ENCODE measurements around the gene PIGW. TPM values are rescaled to one million over a fixed set of nuclear protein-coding genes. Genes with fewer than 3 reads are reported as not detected.
A peak's percentile ranks its signal among the peaks of the same experiment; 100 is the strongest.

The PIGW gene
- total RNA-seq, 2 donors from 2014 or later = 9.0 to 22.2 TPM

DNA sequence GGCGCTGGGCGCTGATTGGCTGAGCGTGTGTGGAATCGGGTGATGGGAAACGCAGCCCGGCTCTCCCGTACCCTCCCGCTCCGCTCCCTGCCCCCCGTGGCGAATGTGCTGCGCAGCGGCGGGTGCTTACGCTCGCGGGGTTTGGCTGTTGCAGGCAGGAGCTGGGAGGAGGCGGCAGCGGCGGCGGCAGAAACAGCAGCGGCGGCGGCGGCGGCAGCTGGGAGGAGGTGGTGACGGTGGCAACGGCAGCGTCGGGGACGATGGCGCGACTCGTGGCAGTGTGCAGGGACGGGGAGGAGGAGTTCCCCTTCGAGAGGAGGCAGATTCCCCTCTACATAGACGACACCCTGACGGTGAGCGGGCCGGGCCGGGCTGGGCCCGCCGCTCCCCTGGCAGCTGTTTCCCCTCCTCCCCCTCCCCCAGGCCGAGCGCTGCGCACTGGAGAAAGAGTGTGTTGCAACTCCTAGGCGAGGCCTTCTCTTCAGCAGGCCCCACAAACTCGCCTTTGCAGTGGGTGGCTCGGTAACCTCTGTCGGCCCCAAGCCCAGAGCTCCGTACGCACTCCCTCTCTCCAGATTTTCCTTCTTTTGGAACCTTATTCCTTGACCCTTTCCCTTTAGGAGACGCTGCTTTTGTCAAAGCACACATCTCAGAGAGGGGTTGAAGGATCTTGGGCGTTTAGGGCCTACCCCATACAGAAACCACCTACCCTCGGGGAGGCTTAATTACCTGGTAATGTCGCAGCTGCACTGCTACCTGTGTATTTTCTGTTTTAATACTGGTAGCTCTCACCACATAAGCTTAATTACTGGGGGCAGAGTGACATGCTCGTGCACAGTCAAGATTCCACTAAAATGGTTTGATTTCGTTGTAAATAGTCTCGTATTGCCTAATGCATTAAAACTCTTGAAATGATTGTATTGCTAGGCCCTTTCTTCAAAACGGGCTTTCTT lies 11.0 kb downstream of the PIGW start:
- H3K4me1 Mint-ChIP-seq = peaks cover 8% of the 10 kb centered on the region
- H3K36me3 Mint-ChIP-seq (ENCODE audit: low read depth) = peaks cover 65% of the 10 kb centered on the region
- peak overlapping the region; percentile 96 for H3K4me3 Mint-ChIP-seq
- ATAC-seq (replicated peaks) = peak; percentile 75
- H3K27me3 Mint-ChIP-seq = no peaks in the 10 kb centered on the region
- H3K9me3 Mint-ChIP-seq = no peaks in the 10 kb centered on the region
- H3K27ac Mint-ChIP-seq = peak overlapping the region; percentile 99

- H3K4me3 Mint-ChIP-seq = peak overlapping the region; percentile 96
- no peak for ATAC-seq (replicated peaks)
- H3K9me3 Mint-ChIP-seq = no peaks in the 10 kb centered on the region
- H3K27ac Mint-ChIP-seq = peak overlapping the region; percentile 99
- no peaks in the 10 kb centered on the region for H3K27me3 Mint-ChIP-seq
- H3K36me3 Mint-ChIP-seq (ENCODE audit: low read depth) = peaks cover 64% of the 10 kb centered on the region
- peaks cover 12% of the 10 kb centered on the region for H3K4me1 Mint-ChIP-seq
Measured at GRCh38 chr17:36546418-36547093, 11.8 kb downstream of the PIGW start.

GRCh38 chr17:36547776-36548175 lies 13.0 kb downstream of the PIGW start:
- Mint-ChIP-seq H3K4me3 (peak overlapping the region; percentile 96), H3K9me3 (no peaks in the 10 kb centered on the region), H3K4me1 (peaks cover 16% of the 10 kb centered on the region), H3K27me3 (no peaks in the 10 kb centered on the region), H3K36me3 (ENCODE audit: low read depth) (peaks cover 70% of the 10 kb centered on the region), H3K27ac (peak overlapping the region; percentile 99)
- no peak for ATAC-seq (replicated peaks)

GRCh38 chr17:36550491-36551417 lies 16.0 kb downstream of the PIGW start:
- Mint-ChIP-seq H3K9me3 (no peaks in the 10 kb centered on the region), H3K36me3 (ENCODE audit: low read depth) (peaks cover 86% of the 10 kb centered on the region), H3K4me1 (peaks cover 25% of the 10 kb centered on the region), H3K27ac (peak overlapping the region; percentile 75), H3K4me3 (peak overlapping the region; percentile 58), H3K27me3 (no peaks in the 10 kb centered on the region)
- ATAC-seq (replicated peaks) = peak; percentile 22

GRCh38 chr17:36553459-36553858 lies 18.7 kb downstream of the PIGW start:
- peaks cover 87% of the 10 kb centered on the region for H3K36me3 Mint-ChIP-seq (ENCODE audit: low read depth)
- no peaks in the 10 kb centered on the region for H3K9me3 Mint-ChIP-seq
- H3K27me3 Mint-ChIP-seq = no peaks in the 10 kb centered on the region
- ATAC-seq (replicated peaks) = no peak
- H3K27ac Mint-ChIP-seq = peak overlapping the region; percentile 36
- peak overlapping the region; percentile 58 for H3K4me3 Mint-ChIP-seq
- H3K4me1 Mint-ChIP-seq = peaks cover 23% of the 10 kb centered on the region

DNA sequence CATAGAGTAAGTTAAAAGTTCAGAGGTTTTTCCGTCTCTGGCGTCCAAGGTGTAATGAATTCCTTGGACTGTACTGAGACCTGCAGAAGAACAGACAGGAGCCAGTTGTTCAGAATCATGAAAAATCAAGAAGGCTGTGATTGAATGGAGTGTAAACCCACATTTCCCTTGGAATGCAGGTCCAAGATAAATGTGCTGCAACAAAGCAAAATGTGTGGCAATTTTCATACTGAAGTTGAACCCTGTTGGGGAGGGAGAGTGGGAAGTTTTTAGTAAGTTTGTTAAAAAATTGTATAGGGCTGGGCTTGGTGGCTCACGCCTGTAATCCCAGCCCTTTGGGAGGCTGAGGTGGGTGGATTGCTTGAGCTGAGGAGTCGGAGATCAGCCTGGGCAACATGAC lies 31.3 kb downstream of the PIGW start:
- Mint-ChIP-seq H3K4me1 (peaks cover 13% of the 10 kb centered on the region), H3K27ac (no peak overlapping the region), H3K4me3 (no peak overlapping the region), H3K36me3 (ENCODE audit: low read depth) (peaks cover 99% of the 10 kb centered on the region), H3K9me3 (no peaks in the 10 kb centered on the region), H3K27me3 (no peaks in the 10 kb centered on the region)
- no peak for ATAC-seq (replicated peaks)

GRCh38 chr17:36575028-36575427 lies 40.2 kb downstream of the PIGW start:
- no peak for ATAC-seq (replicated peaks)
- Mint-ChIP-seq H3K27me3 (no peaks in the 10 kb centered on the region), H3K9me3 (no peaks in the 10 kb centered on the region), H3K4me3 (no peak overlapping the region), H3K36me3 (ENCODE audit: low read depth) (peaks cover 94% of the 10 kb centered on the region), H3K27ac (no peak overlapping the region), H3K4me1 (peaks cover 4% of the 10 kb centered on the region)

DNA sequence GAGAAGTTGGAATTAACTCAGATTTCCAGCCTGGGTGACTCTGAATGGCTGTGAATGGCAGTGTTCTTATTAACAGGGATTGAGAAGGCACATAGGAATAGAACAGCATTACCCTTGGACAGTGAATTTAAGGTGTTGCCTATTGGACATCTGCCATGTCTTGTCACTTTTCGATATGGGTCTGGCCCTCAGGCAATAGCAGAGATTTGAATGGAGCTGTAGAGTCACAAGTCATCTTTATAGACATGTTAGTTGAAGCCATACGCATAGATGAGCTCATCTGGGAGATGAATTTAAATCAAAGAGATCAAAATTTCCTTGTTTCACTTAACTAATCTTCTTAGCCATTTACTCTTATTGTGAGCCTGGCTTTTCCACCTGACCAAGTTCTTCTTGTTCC lies 42.0 kb downstream of the PIGW start:
- no peak for ATAC-seq (replicated peaks)
- Mint-ChIP-seq H3K9me3 (no peaks in the 10 kb centered on the region), H3K27me3 (no peaks in the 10 kb centered on the region), H3K27ac (no peak overlapping the region), H3K4me1 (peaks cover 4% of the 10 kb centered on the region), H3K4me3 (no peak overlapping the region), H3K36me3 (ENCODE audit: low read depth) (peaks cover 95% of the 10 kb centered on the region)

DNA sequence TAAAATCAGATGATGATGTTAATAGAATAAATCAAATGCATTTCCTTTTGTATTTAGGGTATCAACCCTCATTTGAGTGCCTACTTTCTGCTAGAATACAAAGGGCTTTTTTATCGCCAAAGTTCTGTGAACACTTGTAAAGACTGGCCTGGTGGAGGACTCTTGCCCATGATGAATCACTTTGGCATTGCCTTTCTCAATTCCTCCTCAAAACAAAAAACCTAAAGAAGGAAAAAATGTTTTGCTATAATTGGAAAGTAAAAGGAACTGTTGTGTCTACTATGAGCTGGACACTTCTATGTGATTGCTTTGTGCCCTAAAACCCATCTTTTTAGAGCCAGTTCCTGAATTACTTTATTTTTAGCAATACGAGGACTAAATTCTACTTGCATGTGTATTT lies 43.9 kb downstream of the PIGW start:
- H3K27ac Mint-ChIP-seq = no peak overlapping the region
- no peak overlapping the region for H3K4me3 Mint-ChIP-seq
- peaks cover 93% of the 10 kb centered on the region for H3K36me3 Mint-ChIP-seq (ENCODE audit: low read depth)
- no peak for ATAC-seq (replicated peaks)
- peaks cover 4% of the 10 kb centered on the region for H3K4me1 Mint-ChIP-seq
- H3K27me3 Mint-ChIP-seq = no peaks in the 10 kb centered on the region
- no peaks in the 10 kb centered on the region for H3K9me3 Mint-ChIP-seq

- Mint-ChIP-seq H3K36me3 (ENCODE audit: low read depth) (peaks cover 98% of the 10 kb centered on the region), H3K9me3 (no peaks in the 10 kb centered on the region), H3K27ac (no peak overlapping the region), H3K4me1 (no peaks in the 10 kb centered on the region), H3K4me3 (no peak overlapping the region), H3K27me3 (no peaks in the 10 kb centered on the region)
- ATAC-seq (replicated peaks) = no peak
Measured at GRCh38 chr17:36583787-36584186, 49.0 kb downstream of the PIGW start.

DNA sequence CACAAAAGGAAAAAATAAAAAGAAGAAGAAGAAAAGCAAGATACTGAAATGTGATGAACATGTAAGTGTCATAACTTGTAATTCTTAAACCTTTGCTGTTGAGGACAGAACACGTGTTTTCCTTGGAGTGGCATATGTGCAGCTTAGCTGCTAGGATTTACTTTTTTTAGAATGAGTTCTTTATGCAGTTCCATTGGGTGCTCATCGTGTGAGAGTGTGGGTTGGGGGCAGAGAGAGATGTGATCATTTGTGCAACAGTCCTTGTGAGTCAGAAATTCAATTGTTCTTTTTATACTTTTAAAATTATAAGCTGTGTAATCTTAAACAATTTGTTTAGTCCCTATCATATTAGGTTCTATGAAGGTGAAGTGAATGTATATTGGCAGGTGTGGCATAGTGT lies 51.4 kb downstream of the PIGW start:
- Mint-ChIP-seq H3K4me1 (peaks cover 3% of the 10 kb centered on the region), H3K36me3 (ENCODE audit: low read depth) (peaks cover 90% of the 10 kb centered on the region), H3K27me3 (no peaks in the 10 kb centered on the region), H3K4me3 (no peak overlapping the region), H3K9me3 (no peaks in the 10 kb centered on the region), H3K27ac (no peak overlapping the region)
- no peak for ATAC-seq (replicated peaks)
